HG02884 (cell line): ENCODE data around the gene STKLD1.
A peak's percentile ranks its signal among the peaks of the same experiment; 100 is the strongest.
"Not testable (repeated sequence)": the region's sequence is repeated elsewhere in the genome, so short reads cannot be mapped to it uniquely, and the experiment has no call there.

ENCODE experiments used
- ATAC-seq: cut with Tn5 transposase; IDR thresholded peaks from one replicate; pipeline ENCODE4 v1.9.1; 2021; ENCODE audit warnings: mild to moderate bottlenecking, moderate library complexity; ENCODE audit not compliant: unreplicated experiment

Gene STKLD1

DNA sequence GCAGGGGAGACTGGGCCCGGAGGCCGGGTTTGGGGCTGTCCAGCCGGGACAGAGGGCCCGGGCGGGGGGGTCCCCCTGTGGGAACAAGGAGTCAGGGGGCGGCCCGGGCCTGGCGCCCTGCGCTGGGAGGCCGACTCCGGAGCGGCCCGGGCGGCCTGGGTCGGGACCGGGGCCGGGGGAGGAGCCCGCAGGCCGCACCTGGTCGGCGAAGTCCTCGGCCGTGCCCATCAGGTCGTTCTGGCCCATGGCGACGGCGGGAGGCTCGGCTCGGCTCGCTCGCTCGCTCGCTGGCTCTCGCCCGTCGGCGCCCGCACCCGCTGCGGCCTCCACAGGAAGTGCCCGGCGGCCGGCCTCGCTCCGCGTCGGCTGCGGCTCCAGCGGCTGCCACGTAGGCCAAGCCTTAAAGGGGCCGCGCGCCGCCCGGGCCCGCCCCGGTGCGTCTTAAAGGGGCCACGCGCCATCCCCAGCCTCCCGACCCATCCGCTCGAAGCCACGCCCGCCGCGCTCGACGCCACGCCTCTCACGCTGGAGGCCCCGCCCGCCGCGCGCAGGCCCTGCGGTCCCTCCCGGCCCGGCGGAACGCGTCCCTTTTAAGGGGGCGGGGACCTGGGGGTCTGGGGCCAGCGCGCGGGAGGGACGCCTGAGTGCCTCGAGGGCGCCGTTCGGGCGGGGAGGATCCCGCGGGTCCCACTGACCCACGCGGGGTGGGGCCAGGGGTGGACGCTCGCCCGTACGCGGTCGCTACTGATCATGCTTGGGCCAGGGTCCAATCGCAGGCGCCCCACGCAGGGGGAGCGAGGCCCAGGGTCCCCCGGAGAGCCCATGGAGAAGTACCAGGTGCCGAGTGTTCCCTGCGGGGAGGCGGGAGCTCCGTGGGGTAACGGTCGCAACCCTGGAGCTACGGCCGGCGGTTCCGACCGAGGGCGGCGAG is at the start of gene STKLD1, which contains the start of gene SURF4:
Gene STKLD1, plus strand, starts transcription at position 643 of the 931 bp plus-strand sequence. Its CDS starts 108 bp downstream, at position 751.
Gene SURF4, minus strand, starts transcription at position 337 of the 931 bp plus-strand sequence. Its CDS starts 91 bp downstream, at position 246.
- ATAC-seq = peak; percentile 80

DNA sequence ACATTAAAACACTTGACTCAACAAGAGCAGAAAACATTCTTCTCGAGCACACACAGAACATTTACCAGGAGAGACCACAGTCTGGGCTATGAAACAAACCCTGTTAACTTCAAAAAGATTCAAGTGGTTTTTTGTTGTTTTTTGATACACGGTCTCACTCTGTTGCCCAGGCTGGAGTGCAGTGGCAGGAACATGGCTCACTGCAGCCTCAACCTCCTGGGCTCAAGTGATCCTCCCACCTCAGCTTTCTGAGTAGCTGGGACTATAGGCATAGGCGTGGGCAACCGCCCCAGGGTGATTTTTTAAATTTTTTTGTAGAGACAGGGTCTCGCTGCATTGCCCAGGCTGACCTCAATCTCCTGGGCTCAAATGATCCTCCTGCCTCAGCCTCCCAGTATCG is 49.1 kb upstream of the STKLD1 start:
- ATAC-seq = not testable (repeated sequence)

DNA sequence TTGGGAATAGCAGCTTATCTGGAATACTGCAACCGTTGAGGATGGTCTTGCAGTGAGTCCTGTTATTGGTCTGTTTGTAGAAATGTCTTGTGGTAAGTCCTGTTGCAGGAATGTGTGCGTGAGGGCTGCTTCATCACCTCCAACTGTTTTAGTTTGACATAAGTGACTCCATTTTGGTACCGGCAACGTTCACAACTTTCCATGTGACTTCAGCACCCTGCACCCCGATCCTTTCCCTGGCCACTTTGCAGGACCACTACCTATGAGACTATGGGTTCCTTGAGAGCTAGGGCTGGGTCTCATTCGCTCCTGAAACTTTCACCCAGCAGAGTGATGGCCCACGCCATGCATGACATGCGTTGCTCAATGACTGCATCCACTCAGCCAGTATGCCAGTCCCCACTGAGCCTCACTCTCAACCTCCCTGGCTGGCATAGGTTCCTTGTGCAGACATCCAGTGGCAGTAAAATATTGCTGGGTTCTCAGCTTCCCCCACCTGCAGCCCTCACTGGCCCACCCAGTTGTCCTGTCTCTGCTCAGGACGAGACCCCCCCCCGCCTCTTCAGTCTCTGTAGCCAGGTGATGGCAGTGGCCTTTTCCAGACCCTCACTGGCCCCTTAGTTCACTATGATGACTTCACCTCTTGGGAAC is 48.2 kb upstream of the STKLD1 start:
- no peak for ATAC-seq

DNA sequence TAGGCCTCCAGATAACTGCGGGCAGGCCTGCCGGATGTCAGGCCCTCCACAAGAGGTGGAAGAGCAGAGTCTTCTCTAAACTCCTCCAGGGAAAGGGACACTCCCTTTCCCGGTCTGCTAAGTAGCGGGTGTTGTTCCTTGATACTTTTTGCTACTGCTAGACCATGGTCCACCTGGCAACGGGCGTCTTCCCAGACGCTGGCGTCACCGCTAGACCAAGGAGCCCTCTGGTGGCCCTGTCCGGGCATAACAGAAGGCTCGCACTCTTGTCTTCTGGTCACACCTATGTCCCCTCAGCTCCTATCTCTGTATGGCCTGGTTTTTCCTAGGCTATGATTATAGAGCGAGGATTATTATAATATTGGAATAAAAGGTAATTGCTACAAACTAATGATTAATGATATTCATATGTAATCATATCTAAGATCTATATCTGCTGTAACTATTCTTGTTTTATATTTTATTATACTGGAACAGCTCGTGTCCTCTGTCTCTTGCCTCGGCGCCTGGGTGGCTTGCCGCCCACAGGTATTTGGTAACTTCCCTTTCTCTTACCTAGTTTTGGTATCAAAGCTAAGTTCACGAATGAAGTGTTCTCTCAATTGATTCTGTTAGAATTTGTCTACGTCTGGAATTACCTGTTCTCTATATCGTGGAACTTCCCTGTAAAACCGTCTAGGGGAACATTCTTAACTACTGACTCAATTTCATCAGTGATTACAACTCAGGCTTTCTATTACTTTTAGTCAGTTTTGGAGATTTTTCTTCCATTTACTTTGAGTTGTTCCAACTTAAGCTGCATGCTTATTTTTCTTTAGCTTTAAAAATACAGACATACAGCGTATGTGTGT is 46.6 kb upstream of the STKLD1 start:
- ATAC-seq = not testable (repeated sequence)

DNA sequence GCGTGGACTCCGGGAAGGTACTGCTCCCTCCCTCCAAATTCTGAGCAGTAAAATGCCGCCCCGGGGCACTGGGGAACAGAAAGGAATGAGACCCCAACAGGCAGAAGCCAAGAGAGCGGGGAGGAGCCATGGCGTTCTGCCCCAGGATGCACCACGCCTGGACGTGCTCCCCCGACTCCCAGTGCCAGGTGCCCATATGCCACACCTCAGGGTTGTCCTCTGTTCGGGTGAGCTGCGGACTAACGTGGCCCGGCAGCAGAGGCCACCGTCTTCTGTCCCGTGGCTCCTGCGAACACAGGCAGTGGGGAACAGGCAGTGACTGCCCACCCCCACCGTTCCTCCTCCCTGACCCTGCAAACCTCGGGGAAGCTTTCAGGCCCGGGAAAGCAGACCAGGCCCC is 44.9 kb upstream of the STKLD1 start:
- no peak for ATAC-seq

DNA sequence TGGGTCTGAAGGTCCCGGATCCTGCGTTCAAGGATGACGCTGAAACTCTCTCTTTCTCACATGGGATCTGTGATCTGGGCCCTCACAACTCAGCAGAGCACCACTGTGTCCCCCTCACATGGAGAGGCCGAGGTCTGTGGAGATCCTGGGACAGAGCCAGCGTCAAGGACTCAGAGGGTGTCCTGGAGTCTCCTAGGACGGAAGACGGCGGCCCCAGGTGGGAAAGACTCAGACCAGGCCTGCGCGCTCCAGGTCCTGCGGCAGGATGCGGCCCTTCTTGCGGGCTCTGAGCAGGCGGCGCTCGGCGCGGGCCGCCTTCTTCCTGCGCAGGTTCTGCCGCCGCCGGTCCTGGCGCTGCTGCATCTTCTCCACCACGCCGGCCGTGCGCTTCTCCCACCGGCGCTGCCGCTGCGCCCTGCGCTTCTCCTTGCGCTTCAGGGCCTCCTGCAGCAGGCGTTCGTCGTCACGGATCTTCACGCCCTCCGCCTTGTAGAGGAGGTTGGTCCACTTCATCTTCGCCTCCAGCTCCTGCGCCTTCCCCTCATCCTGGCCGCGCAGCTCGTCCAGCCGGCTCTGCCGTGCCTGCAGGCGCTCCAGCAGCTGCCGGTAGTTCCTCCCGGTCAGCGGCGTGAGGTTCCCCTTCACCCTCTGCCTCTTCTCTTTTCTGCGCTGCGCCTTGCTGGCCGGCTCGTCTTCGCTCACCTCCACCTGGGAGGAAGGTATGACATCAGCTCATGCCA is 44.4 kb upstream of the STKLD1 start:
- no peak for ATAC-seq

DNA sequence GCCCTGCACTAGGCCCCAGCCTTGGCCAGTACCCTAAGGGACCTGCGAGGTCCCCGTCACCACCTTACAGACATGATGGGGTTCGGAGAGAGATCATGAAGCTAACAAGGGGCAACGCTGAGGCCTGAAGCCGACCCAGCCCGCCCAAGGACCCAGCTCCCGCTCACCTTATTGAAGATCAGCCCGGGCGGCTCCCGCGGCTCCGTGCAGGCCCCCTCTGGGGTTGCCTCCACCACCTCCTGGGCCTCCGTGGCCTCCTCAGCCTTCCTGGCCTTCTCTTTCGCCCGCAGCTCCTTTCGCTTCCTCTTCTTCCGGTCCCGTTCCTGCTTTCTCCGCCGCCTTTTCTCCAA is 43.8 kb upstream of the STKLD1 start:
- ATAC-seq = no peak

DNA sequence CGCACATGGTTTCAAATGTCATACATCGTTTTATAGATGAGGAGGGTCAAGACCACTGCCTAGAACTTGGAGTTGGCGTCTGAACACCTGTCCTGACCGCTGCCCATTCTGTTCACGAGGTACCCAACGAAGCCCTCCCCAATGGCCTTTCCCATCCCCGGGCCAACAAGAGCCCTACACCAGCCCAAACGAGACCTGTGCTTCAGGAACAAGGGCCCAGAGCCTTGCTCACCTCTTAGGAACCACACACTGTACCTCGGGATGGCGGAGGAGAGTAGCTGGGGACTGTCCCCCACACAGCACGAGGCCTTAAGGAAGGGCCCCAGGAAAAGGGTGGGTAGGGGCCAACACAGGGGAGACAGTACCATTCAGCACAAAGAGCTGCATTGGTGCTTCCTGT is 43.2 kb upstream of the STKLD1 start:
- ATAC-seq = no peak

DNA sequence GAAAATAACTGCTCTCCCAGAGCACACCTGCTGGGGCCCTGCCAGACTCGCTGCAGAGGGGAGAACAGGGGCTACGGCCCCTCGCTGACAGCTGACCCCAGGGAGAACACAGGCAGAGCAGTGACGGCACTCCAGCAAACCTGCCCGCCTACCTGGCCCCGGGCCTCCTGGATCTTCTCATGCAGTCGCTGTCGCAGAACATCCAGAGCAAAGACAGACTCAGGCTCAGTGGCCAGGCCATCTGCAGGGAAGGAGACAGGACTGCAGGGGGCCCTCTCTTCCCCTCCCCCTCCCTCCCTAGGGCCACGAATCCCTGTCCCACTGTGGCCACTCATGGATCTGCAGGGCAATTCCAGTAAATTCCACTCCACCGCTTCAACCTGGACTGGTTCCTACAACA is 42.6 kb upstream of the STKLD1 start:
- no peak for ATAC-seq

DNA sequence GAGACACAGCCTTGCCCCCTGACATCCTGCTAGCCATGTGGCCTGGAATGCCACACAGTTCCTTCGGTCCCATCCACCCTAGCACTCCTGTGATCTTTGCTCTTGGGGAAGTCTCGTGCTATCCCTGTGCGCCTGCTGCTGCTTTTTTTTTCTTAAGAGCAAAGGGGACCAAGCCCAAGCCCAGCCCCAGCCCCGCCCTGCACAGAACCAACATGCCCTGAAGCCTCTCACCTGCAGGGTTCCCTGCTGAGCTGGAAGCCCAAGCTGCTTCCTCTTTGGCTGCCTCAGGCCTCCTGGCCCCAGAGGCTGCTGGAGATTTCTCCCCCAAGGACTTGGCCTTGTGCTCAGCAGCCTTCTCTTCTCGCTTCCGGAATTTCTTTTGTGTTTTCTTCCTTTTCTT is 42.0 kb upstream of the STKLD1 start:
- ATAC-seq = no peak

DNA sequence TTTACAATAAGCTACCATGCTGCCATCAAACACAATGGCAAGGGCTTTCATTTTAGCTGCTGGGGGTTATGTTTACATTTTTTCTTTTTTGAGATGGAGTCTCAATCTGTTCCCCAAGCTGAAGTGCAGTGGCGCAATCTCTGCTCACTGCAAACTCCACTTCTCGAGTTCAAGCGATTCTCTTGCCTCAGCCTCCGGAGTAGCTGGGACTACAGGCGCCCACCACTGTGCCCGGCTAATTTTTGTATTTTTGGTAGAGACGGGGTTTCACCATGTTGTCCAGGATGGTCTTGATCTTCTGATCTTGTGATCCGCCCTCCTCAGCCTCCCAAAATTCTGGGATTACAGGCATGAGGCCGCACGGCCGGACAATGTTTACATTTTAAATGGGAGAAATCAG is 41.3 kb upstream of the STKLD1 start:
- ATAC-seq = not testable (repeated sequence)

DNA sequence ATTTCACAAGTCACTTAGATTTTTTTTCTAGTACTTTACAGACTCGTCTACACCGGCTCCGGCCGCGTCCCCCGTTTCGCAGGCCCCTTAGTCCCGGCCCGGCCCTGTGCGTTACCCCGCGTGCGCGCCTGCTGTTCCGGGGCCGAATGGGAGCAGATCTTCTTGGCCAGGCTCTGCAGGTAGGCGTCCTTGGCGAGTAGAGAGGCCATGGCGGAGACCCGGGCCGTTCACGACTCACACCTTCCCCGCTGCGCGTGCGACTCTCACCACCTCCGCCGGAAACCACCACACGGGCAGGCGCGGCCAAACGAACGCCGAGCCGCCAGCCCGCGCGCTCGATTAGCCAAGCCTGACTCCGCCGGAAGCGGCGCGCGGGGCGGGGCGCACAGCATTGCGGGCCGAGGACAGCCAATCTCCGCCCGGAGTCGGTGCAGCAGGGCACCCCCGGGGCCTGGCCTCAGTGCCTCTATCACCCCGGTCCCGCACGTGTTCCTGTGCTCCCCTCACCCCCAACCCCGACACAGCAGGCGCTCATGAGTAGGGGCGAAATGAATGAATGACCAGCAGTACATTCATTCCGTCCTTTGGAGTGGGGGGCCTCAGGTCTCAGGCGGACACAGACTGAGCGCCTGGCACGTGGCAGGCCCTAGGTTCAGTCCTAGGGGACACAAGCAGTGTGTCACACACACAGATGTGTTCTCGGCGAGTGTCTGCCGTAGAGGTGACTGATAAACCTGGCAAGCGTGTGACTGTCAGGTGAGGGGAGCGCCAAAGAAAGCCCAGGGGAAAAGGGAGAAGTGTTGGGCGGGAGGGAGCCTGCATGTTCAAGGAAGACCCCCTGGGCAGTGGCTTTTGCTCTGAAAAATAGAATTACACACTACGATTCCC is 40.0 kb upstream of the STKLD1 start, which contains the start of gene SURF6:
Gene SURF6, minus strand, starts transcription at position 265 of the 888 bp plus-strand sequence. Its CDS starts 56 bp downstream, at position 209.
- peak; percentile 69 for ATAC-seq

DNA sequence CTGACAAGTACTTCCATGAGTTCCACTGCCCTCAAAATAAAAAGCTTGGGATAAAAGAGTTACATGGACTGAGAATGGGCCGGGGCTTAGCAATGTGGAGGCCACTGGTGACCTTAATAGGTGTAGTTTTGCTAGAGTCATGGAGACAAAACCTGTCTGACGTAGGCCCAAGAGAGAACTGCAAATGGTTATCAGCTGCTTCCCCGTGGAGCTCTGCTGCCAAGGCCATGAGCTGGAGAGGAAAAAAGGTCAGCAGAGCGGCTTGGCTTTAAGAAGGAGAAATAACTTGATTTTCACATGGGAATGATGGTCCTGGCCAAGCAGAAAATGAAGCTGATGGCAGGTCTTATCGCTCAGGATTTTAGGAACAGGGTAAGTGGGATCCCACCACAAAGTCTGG is 36.5 kb upstream of the STKLD1 start:
- ATAC-seq = no peak

DNA sequence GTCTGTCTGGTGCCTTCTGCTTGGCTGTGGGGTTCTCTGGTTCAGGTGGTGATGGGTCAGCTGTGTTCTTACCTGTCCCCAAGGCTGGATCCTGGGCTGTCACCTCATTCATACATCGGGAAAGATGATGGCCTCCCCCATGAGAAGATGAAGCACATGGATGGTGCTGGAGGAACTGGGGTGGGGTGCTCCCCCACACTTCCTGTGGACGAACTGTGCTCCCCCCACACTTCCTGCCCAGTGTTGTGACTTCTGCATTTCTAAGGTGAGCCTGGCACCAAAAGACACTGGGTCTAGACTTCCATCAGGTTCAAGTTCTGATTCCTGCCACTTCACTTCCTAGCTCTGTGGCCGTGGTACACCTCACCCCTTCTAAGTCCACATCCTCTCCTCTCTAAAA is 35.9 kb upstream of the STKLD1 start:
- ATAC-seq = no peak

DNA sequence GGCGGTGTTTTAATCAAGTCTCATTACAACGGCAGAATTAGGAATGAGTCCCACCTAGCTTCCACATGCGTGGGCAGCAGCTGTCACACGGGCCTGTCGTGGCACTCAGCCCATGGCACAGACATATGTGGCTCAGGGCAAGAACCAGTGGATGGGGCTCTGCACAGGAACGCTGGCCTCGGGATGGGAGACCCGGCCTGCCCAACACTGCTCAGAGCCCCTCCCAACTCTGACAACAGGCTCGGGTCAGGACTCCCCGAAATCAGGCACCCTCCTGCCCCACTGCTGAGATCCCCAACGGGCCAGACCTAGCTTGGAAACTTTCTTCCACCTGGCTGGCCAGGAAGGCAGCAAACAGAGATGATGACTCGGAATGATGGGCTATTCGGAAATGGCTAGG is 35.2 kb upstream of the STKLD1 start:
- no peak for ATAC-seq

DNA sequence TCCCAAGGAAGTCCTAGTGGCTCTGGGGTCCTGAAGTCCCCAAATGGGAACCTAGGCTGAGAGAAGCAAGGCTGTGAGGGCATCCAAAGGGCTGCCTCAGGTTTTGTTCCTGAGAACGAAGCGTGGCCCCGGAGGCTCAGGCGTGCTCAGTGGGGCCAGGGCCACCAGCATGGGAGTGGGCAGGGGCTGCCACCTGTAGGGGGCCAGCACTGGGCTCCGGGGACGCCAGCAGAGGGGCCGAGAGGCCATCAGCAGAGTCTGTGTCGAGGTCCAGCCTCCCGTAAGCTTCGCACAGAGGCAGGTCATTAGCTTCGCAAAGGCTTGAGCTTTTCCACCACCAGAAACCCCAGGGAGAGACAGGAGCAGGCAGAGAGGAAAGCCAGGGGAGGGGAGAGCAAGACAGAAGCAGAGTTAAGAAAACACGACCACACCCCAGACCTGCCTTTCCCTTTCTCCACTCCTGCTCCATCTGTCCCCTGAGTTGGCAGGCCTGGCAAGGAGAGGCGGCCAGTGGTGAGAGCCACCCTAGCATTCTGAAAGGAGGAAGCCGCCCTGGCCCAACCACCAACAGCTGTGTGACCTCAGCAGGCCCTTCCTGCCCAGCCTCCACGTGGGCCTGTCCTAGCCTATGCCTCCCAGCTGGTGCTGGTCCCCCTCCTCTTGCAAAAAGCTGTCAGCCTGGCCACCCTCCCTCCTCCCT is 34.6 kb upstream of the STKLD1 start:
- ATAC-seq = no peak

DNA sequence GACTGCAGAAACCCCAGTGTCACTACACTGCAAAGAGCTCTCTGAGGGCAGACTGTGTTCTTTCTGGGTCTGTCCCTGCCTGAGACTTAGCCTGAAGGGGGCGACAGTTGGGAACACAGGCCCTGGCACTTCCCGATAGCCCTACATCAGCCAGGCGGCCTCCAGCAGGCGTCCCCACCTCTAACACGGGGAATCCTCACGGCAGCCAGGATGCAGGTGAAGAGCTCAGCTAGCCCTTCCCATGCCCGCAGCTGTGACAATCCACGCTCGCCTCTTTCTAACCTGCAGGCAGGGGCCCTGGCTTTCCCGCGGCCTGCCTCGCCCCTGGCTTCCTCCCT is 34.1 kb upstream of the STKLD1 start:
- no peak for ATAC-seq

DNA sequence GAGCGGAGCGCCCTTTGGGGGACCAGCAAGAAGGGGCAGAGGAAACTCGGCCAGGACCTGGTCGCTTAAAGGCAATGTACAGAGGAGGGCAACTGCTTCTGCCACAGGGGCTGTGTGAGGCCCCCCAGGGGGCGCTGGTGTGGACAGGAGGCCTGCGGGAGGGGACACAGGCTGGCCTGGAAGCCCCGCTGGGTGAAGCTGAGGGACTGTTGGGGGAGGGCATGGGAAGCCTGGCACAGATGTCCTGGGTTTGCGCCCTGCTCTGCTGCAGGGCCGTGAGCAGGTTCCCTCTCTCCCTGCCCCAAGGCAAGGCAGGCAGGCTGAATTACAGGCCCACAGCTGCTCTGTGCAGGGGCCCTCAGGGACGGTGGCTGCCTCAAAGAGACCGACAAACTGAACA is 33.6 kb upstream of the STKLD1 start:
- ATAC-seq = no peak

DNA sequence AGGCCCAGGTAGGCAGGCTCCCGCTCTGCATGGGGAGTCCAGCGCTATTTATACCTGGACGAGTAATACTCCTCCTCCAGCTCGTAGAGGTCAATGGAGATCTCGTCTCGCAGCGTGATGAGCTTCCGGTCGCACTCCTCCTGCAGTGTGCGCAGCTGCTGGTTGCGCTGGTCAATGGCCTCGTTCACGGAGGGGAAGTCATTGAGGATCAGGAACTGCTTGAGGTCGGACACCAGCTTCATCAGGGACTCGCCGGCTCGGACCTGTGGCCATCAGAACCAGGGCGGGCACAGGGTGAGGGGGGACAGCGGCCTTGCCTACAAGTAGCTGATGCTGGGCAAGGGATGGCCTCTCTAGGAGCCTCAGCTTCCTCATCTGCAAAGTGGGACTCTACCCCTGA is 32.1 kb upstream of the STKLD1 start:
- no peak for ATAC-seq
